Effector memory CD4-positive, alpha-beta T cell (primary cell): Measurements from ENCODE around the gene ATOSB.
"Not testable (repeated sequence)": the region's sequence is repeated elsewhere in the genome, so short reads cannot be mapped to it uniquely, and the experiment has no call there.

ENCODE experiments used
- DNase-seq, 3 donors: peaks; one replicate each; pipeline ENCODE4 v3.0.0-alpha.2; 2020
- H3K27ac ChIP-seq: 2 replicates; pipeline ENCODE4 v1.7.0; 2013; ENCODE audit warnings: mild to moderate bottlenecking, low read length, moderate library complexity; ENCODE audit not compliant: insufficient read depth, poor library complexity, severe bottlenecking
- H3K27me3 ChIP-seq: replicated peaks from 2 replicates; pipeline ENCODE4 v1.7.0; 2013; ENCODE audit warnings: mild to moderate bottlenecking, low read length; ENCODE audit not compliant: insufficient read depth, control insufficient read depth, poor library complexity, severe bottlenecking
- H3K36me3 ChIP-seq: 2 replicates; pipeline ENCODE4 v1.7.0; 2013; ENCODE audit warnings: mild to moderate bottlenecking, low read length, moderate library complexity; ENCODE audit not compliant: control insufficient read depth, insufficient read depth
- H3K4me1 ChIP-seq: 2 replicates; pipeline ENCODE4 v1.7.0; 2013; ENCODE audit warnings: low read length, mild to moderate bottlenecking; ENCODE audit not compliant: control insufficient read depth, insufficient read depth, poor library complexity, severe bottlenecking
- H3K4me3 ChIP-seq: 2 replicates; pipeline ENCODE4 v1.7.0; 2013; ENCODE audit warnings: low read length, low read depth, mild to moderate bottlenecking; ENCODE audit not compliant: insufficient read depth, poor library complexity, severe bottlenecking
- H3K9me3 ChIP-seq: 2 replicates; pipeline ENCODE4 v1.7.0; 2013; ENCODE audit warnings: mild to moderate bottlenecking, low read length, moderate library complexity; ENCODE audit not compliant: control insufficient read depth
- total RNA-seq, 3 donors: gene quantifications; one replicate each; lab custom pipeline; 2026; lab: John Stamatoyannopoulos, UW

The ATOSB gene
- 10.5 to 29.3 (median 22.8) reads per million in 3 donors for total RNA-seq

GRCh38 chr9:35115680-35116538 lies at the start of gene ATOSB:
Gene ATOSB, minus strand, starts transcription at chr9:35115862. Its CDS starts 7,588 bp downstream, at chr9:35108274.
- peak; percentile 89 to 94 (median 91) for DNase-seq
- Histone ChIP-seq H3K36me3 (no peaks in the 10 kb centered on the region), H3K4me3 (peak within 1 kb of the TSS; percentile 61), H3K27me3 (no peaks in the 10 kb centered on the region), H3K4me1 (peaks cover 41% of the 10 kb centered on the region), H3K9me3 (no peaks in the 10 kb centered on the region), H3K27ac (peak within 1 kb of the TSS; percentile 78)

GRCh38 chr9:35164711-35165110 lies 49.0 kb upstream of the ATOSB start:
- no peaks in the 10 kb centered on the region for H3K36me3 ChIP-seq
- no peak overlapping the region for H3K4me3 ChIP-seq
- no peaks in the 10 kb centered on the region for H3K4me1 ChIP-seq
- H3K27ac ChIP-seq: no peak overlapping the region
- no peaks in the 10 kb centered on the region for H3K9me3 ChIP-seq
- DNase-seq: no peak
- H3K27me3 ChIP-seq: no peaks in the 10 kb centered on the region

- no peaks in the 10 kb centered on the region for H3K27me3 ChIP-seq
- H3K4me3 ChIP-seq: no peak overlapping the region
- H3K27ac ChIP-seq: no peak overlapping the region
- DNase-seq: no peak
- no peaks in the 10 kb centered on the region for H3K9me3 ChIP-seq
- H3K4me1 ChIP-seq: peaks cover 2% of the 10 kb centered on the region
- no peaks in the 10 kb centered on the region for H3K36me3 ChIP-seq
Measured at GRCh38 chr9:35163413-35163812, 47.8 kb upstream of the ATOSB start.

GRCh38 chr9:35162605-35163315 lies 47.1 kb upstream of the ATOSB start:
- no peaks in the 10 kb centered on the region for H3K27me3 ChIP-seq
- H3K9me3 ChIP-seq: no peaks in the 10 kb centered on the region
- H3K4me3 ChIP-seq: peak overlapping the region; percentile 84
- no peaks in the 10 kb centered on the region for H3K36me3 ChIP-seq
- peaks cover 2% of the 10 kb centered on the region for H3K4me1 ChIP-seq
- DNase-seq: no peak
- no peak overlapping the region for H3K27ac ChIP-seq

- DNase-seq: peak; percentile 60 to 73 (median 62)
- peaks cover 2% of the 10 kb centered on the region for H3K4me1 ChIP-seq
- H3K27ac ChIP-seq: no peak within 1 kb of the TSS
- no peaks in the 10 kb centered on the region for H3K36me3 ChIP-seq
- H3K9me3 ChIP-seq: no peaks in the 10 kb centered on the region
- H3K27me3 ChIP-seq: no peaks in the 10 kb centered on the region
- H3K4me3 ChIP-seq: peak within 1 kb of the TSS; percentile 84
Measured at GRCh38 chr9:35161713-35162604, 46.3 kb upstream of the ATOSB start, which contains the start of gene UNC13B. Gene UNC13B, plus strand, starts transcription at chr9:35162009. Its CDS starts 275 bp downstream, at chr9:35162284.

- Histone ChIP-seq H3K36me3 (no peaks in the 10 kb centered on the region), H3K4me3 (no peak overlapping the region), H3K4me1 (peaks cover 2% of the 10 kb centered on the region), H3K27ac (no peak overlapping the region), H3K9me3 (no peaks in the 10 kb centered on the region), H3K27me3 (no peaks in the 10 kb centered on the region)
- no peak for DNase-seq
Measured at GRCh38 chr9:35158501-35159280, 43.0 kb upstream of the ATOSB start.

- not testable (repeated sequence) for H3K27me3 ChIP-seq, H3K36me3 ChIP-seq, H3K27ac ChIP-seq, H3K9me3 ChIP-seq, H3K4me1 ChIP-seq, H3K4me3 ChIP-seq, DNase-seq
Measured at GRCh38 chr9:35157836-35158235, 42.2 kb upstream of the ATOSB start.

GRCh38 chr9:35156781-35157180 lies 41.1 kb upstream of the ATOSB start:
- no peaks in the 10 kb centered on the region for H3K27me3 ChIP-seq
- H3K9me3 ChIP-seq: no peaks in the 10 kb centered on the region
- peaks cover 2% of the 10 kb centered on the region for H3K4me1 ChIP-seq
- no peak overlapping the region for H3K27ac ChIP-seq
- DNase-seq: no peak
- no peak overlapping the region for H3K4me3 ChIP-seq
- no peaks in the 10 kb centered on the region for H3K36me3 ChIP-seq

- H3K9me3 ChIP-seq: no peaks in the 10 kb centered on the region
- no peak overlapping the region for H3K4me3 ChIP-seq
- H3K27ac ChIP-seq: no peak overlapping the region
- no peaks in the 10 kb centered on the region for H3K27me3 ChIP-seq
- no peaks in the 10 kb centered on the region for H3K4me1 ChIP-seq
- no peak for DNase-seq
- no peaks in the 10 kb centered on the region for H3K36me3 ChIP-seq
Measured at GRCh38 chr9:35152926-35153325, 37.3 kb upstream of the ATOSB start.
